ENCODE measurements around the gene MPZL2. TPM values are rescaled to one million over a fixed set of nuclear protein-coding genes. Genes with fewer than 3 reads are reported as not detected.

The MPZL2 gene
- total RNA-seq, 1 experiment from 2014 or later = not detected

GRCh38 chr11:118243161-118243560, 20.9 kb downstream of the MPZL2 start:
- Histone ChIP-seq H3K36me3 (no peaks in the 10 kb centered on the region), H3K4me1 (replicated peaks) (no peaks in the 10 kb centered on the region), H3K27ac (no peak overlapping the region), H3K27me3 (replicated peaks) (no peaks in the 10 kb centered on the region), H3K9me3 (replicated peaks) (no peaks in the 10 kb centered on the region), H3K4me3 (no peak overlapping the region)
- no peak for DNase-seq (ENCODE audit: low read depth in 1 of 2, low spot score in 2 of 2)

GRCh38 chr11:118241764-118242098, 22.4 kb downstream of the MPZL2 start:
- Histone ChIP-seq H3K4me3 (no peak overlapping the region), H3K4me1 (replicated peaks) (no peaks in the 10 kb centered on the region)

GRCh38 chr11:118240999-118241763, 22.9 kb downstream of the MPZL2 start:
- DNase-seq (ENCODE audit: low read depth in 1 of 2, low spot score in 2 of 2) = no peak
- Histone ChIP-seq H3K9me3 (replicated peaks) (no peaks in the 10 kb centered on the region), H3K27ac (no peak overlapping the region), H3K36me3 (no peaks in the 10 kb centered on the region), H3K4me3 (no peak overlapping the region), H3K4me1 (replicated peaks) (no peaks in the 10 kb centered on the region), H3K27me3 (replicated peaks) (no peaks in the 10 kb centered on the region)

More at GRCh38 chr11:118241764-118242098, 22.4 kb downstream of the MPZL2 start:
- DNase-seq (ENCODE audit: low read depth in 1 of 2, low spot score in 2 of 2) = no peak
- Histone ChIP-seq H3K27ac (no peak overlapping the region), H3K36me3 (no peaks in the 10 kb centered on the region), H3K27me3 (replicated peaks) (no peaks in the 10 kb centered on the region), H3K9me3 (replicated peaks) (no peaks in the 10 kb centered on the region)

DNA sequence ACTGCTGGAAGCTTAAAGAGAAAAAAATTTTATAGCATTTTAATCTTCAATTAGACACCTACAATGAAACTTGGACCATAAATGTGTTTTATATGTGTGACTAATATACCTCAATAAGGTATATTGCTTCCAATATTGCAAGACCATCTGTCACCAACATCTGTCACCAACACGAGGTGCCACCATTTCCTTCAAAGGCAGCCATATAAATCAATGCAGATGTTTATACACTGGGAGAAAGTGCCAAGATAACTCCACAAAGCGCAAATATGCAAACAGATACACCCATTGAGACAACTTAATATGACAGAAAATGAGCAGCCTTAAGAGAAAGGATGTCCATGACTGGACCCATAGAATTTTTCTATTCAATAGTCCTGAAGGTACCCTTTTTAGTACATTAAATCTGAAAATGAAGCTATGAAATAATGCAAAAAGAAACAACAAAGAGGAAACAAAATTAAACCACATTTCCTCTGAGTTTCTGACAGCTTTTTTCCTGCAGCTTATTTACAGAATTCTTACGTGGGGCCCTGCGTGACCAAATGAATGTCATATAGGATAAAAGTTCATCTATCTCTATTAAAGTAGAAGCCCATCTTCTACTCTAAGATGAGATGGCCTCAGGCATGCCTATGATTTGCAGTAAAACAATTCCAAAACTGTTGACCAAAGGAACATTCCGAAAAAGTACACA, 24.4 kb downstream of the MPZL2 start:
- Histone ChIP-seq H3K27me3 (replicated peaks) (no peaks in the 10 kb centered on the region), H3K4me1 (replicated peaks) (no peaks in the 10 kb centered on the region), H3K27ac (no peak overlapping the region), H3K4me3 (no peak overlapping the region), H3K9me3 (replicated peaks) (no peaks in the 10 kb centered on the region), H3K36me3 (no peaks in the 10 kb centered on the region)
- no peak for DNase-seq (ENCODE audit: low read depth in 1 of 2, low spot score in 2 of 2)

DNA sequence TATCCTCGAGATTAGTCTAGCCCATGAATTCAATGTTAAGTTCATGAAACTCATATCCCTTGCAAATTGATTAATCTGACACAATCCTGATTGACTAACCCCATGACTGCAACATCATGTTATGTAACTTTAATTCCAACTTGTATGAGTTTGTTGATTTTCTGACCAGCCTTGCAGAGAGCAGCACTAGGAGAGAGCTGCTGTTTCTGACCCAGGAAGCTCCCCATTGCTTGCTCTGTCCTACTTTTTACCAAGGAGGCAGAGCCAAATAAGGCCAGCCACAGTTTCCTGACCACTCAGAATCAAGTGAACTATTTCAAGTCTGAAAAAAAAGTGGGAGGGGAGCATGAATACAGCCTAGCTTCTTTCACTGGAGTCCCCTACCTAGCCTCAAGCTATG, 25.2 kb downstream of the MPZL2 start:
- Histone ChIP-seq H3K27me3 (replicated peaks) (no peaks in the 10 kb centered on the region), H3K9me3 (replicated peaks) (no peaks in the 10 kb centered on the region), H3K4me3 (no peak overlapping the region), H3K4me1 (replicated peaks) (no peaks in the 10 kb centered on the region), H3K36me3 (no peaks in the 10 kb centered on the region), H3K27ac (no peak overlapping the region)
- DNase-seq (ENCODE audit: low read depth in 1 of 2, low spot score in 2 of 2) = no peak

- H3K27ac ChIP-seq = no peak overlapping the region
- no peaks in the 10 kb centered on the region for H3K4me1 ChIP-seq (replicated peaks)
- no peaks in the 10 kb centered on the region for H3K27me3 ChIP-seq (replicated peaks)
- no peak overlapping the region for H3K4me3 ChIP-seq
- no peaks in the 10 kb centered on the region for H3K36me3 ChIP-seq
- no peaks in the 10 kb centered on the region for H3K9me3 ChIP-seq (replicated peaks)
- DNase-seq (ENCODE audit: low read depth in 1 of 2, low spot score in 2 of 2) = no peak
Measured at GRCh38 chr11:118238421-118238820, 25.7 kb downstream of the MPZL2 start.

DNA sequence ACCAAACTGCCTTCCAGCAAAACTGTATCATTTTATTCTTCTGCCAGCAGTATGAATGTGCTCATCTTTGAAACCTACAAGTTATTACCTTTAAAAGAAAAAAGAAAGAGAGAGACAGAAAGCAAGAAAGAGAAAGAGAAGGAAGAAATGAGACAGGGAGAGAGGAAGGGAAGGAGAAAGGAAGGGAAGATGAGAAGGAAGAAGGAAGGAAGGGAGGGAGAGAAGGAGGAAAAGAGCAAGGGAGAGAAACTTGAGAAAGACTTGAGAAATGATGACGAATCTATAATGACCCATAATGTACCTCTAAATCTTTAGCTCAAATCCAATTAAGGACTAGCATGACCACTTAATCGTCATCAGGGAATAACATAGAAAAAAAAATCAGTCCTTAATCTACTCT, 27.9 kb downstream of the MPZL2 start:
- Histone ChIP-seq H3K36me3 (no peaks in the 10 kb centered on the region), H3K27me3 (replicated peaks) (no peaks in the 10 kb centered on the region), H3K27ac (no peak overlapping the region), H3K9me3 (replicated peaks) (no peaks in the 10 kb centered on the region), H3K4me1 (replicated peaks) (no peaks in the 10 kb centered on the region), H3K4me3 (no peak overlapping the region)
- DNase-seq (ENCODE audit: low read depth in 1 of 2, low spot score in 2 of 2) = no peak

GRCh38 chr11:118234833-118235232, 29.3 kb downstream of the MPZL2 start:
- H3K27me3 ChIP-seq (replicated peaks) = no peaks in the 10 kb centered on the region
- H3K27ac ChIP-seq = no peak overlapping the region
- H3K4me1 ChIP-seq (replicated peaks) = no peaks in the 10 kb centered on the region
- H3K36me3 ChIP-seq = no peaks in the 10 kb centered on the region
- no peak for DNase-seq (ENCODE audit: low read depth in 1 of 2, low spot score in 2 of 2)
- H3K4me3 ChIP-seq = no peak overlapping the region
- no peaks in the 10 kb centered on the region for H3K9me3 ChIP-seq (replicated peaks)

DNA sequence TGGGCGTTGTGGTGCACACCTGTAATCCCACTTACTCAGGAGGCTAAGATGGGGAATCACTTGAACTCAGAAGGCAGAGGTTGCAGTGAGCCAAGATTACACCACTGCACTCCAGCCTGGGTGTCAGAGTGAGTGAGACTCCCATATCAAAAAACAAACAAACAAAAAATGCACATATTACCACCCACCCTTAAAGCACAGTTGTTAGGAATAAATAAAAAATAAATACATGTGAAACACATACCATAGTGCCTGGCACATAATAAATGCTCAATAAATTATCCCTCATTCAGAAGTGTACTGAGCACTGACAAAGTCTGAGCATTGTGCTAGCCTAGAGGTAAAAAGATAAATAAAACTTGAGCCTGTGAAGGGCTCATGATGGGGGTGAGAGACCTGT, 30.2 kb downstream of the MPZL2 start:
- H3K9me3 ChIP-seq (replicated peaks) = no peaks in the 10 kb centered on the region
- H3K36me3 ChIP-seq = no peaks in the 10 kb centered on the region
- no peaks in the 10 kb centered on the region for H3K27me3 ChIP-seq (replicated peaks)
- H3K4me1 ChIP-seq (replicated peaks) = no peaks in the 10 kb centered on the region
- H3K4me3 ChIP-seq = no peak overlapping the region
- no peak overlapping the region for H3K27ac ChIP-seq
- DNase-seq (ENCODE audit: low read depth in 1 of 2, low spot score in 2 of 2) = no peak

- Histone ChIP-seq H3K4me1 (replicated peaks) (no peaks in the 10 kb centered on the region), H3K36me3 (no peaks in the 10 kb centered on the region), H3K27ac (no peak overlapping the region), H3K4me3 (no peak overlapping the region), H3K27me3 (replicated peaks) (no peaks in the 10 kb centered on the region), H3K9me3 (replicated peaks) (no peaks in the 10 kb centered on the region)
- DNase-seq (ENCODE audit: low read depth in 1 of 2, low spot score in 2 of 2) = no peak
Measured at GRCh38 chr11:118233377-118233776, 30.7 kb downstream of the MPZL2 start.

GRCh38 chr11:118232659-118233058, 31.4 kb downstream of the MPZL2 start:
- no peak for DNase-seq (ENCODE audit: low read depth in 1 of 2, low spot score in 2 of 2)
- Histone ChIP-seq H3K27ac (no peak overlapping the region), H3K9me3 (replicated peaks) (no peaks in the 10 kb centered on the region), H3K4me1 (replicated peaks) (no peaks in the 10 kb centered on the region), H3K4me3 (no peak overlapping the region), H3K36me3 (no peaks in the 10 kb centered on the region), H3K27me3 (replicated peaks) (no peaks in the 10 kb centered on the region)

GRCh38 chr11:118231461-118231860, 32.6 kb downstream of the MPZL2 start:
- Histone ChIP-seq H3K9me3 (replicated peaks) (no peaks in the 10 kb centered on the region), H3K4me1 (replicated peaks) (no peaks in the 10 kb centered on the region), H3K27ac (no peak overlapping the region), H3K27me3 (replicated peaks) (no peaks in the 10 kb centered on the region), H3K4me3 (no peak overlapping the region), H3K36me3 (no peaks in the 10 kb centered on the region)
- DNase-seq (ENCODE audit: low read depth in 1 of 2, low spot score in 2 of 2) = no peak

GRCh38 chr11:118230088-118230487, 34.0 kb downstream of the MPZL2 start:
- H3K36me3 ChIP-seq = no peaks in the 10 kb centered on the region
- DNase-seq (ENCODE audit: low read depth in 1 of 2, low spot score in 2 of 2) = no peak
- H3K27ac ChIP-seq = no peak overlapping the region
- H3K4me1 ChIP-seq (replicated peaks) = no peaks in the 10 kb centered on the region
- H3K9me3 ChIP-seq (replicated peaks) = no peaks in the 10 kb centered on the region
- H3K4me3 ChIP-seq = no peak overlapping the region
- H3K27me3 ChIP-seq (replicated peaks) = no peaks in the 10 kb centered on the region

- H3K36me3 ChIP-seq = no peaks in the 10 kb centered on the region
- H3K4me3 ChIP-seq = no peak overlapping the region
- H3K27me3 ChIP-seq (replicated peaks) = no peaks in the 10 kb centered on the region
- DNase-seq (ENCODE audit: low read depth in 1 of 2, low spot score in 2 of 2) = no peak
- H3K4me1 ChIP-seq (replicated peaks) = no peaks in the 10 kb centered on the region
- H3K27ac ChIP-seq = no peak overlapping the region
- H3K9me3 ChIP-seq (replicated peaks) = no peaks in the 10 kb centered on the region
Measured at GRCh38 chr11:118229274-118229847, 34.7 kb downstream of the MPZL2 start.

Measured in SJSA1 (cell line).